ENCODE results near the gene EGFL7. TPM values are rescaled to one million over a fixed set of nuclear protein-coding genes. Genes with fewer than 3 reads are reported as not detected.

Gene EGFL7
- total and polyA plus RNA-seq, 10 donors, result 132 to 522 (median 187) TPM

DNA sequence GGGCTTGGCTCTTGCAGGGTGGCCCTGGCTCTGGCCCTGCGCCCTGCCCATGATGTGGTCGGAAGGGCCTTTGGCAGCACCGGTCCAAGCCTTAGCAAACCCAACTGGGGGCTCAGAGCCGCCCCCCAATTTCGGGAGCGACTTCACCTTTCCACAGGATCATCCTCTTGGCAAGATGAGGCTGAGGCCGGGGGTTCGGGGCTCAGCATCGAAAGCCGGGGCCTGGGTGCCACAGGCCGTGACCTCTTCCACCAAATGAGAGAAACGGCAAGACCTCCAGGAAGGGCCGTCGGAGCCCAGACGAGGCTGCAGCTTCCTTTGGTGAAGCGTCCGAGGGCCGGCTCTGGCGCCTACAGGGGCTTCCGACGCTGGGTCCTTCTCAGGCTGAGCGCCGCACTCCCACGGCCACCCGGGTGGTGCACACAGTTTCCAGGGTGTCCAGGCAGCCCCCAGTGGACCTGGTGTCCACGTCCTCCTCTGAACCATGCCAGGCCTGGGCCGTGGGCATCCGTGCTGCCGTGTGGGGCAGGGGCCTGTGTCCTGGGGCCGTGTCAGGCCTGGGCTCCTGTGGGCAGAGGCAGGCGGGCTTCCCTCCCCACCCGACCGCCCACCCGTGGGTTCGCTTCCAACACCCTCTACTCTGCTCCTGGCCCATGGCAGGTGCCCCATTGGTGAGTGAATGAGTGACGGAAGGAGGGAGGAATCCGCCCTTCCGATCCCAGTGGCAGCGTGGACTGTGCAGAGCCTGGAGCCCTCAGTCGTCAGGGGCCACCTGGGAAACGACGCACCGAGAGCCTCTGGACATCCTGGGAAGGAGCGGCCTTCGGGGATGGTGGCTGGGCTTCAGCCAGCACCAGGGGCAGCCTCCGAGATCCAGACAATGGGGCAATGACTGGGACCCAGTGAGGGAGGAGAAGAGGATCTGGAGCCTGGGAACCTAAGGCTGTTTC lies 29.7 kb downstream of the EGFL7 start:
- 88 to 92% (median 90%) methylated on average over 32 to 46 of the region's 46 CpGs for WGBS, 5 donors
- H3K4me3 ChIP-seq, result no peak overlapping the region
- no peaks in the 10 kb centered on the region for H3K9me3 ChIP-seq
- H3K4me1 ChIP-seq, result peaks cover 7 to 58% (median 36%) of the 10 kb centered on the region in 6 donors
- no peak overlapping the region for H3K27ac ChIP-seq
- H3K27me3 ChIP-seq (replicated peaks in 1 of 7), result peaks cover 0 to 33% (median 4%) of the 10 kb centered on the region in 7 donors
- no peak for TF ChIP-seq POLR2A (IDR thresholded peaks at IDR 0.05)
- TF ChIP-seq POLR2AphosphoS5 (IDR thresholded peaks at IDR 0.05), result no peak
- TF ChIP-seq, protein P1, sequence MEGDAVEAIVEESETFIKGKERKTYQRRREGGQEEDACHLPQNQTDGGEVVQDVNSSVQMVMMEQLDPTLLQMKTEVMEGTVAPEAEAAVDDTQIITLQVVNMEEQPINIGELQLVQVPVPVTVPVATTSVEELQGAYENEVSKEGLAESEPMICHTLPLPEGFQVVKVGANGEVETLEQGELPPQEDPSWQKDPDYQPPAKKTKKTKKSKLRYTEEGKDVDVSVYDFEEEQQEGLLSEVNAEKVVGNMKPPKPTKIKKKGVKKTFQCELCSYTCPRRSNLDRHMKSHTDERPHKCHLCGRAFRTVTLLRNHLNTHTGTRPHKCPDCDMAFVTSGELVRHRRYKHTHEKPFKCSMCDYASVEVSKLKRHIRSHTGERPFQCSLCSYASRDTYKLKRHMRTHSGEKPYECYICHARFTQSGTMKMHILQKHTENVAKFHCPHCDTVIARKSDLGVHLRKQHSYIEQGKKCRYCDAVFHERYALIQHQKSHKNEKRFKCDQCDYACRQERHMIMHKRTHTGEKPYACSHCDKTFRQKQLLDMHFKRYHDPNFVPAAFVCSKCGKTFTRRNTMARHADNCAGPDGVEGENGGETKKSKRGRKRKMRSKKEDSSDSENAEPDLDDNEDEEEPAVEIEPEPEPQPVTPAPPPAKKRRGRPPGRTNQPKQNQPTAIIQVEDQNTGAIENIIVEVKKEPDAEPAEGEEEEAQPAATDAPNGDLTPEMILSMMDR (IDR thresholded peaks at IDR 0.05 in 8 of 11, conservative IDR thresholded peaks at IDR 0.05 in 3 of 11), result no peak
- H3K36me3 ChIP-seq, result no peaks in the 10 kb centered on the region
- intact Hi-C loops (cut with DNase I; ENCODE audit: low total_unique reads), result no loop called here
- DNase-seq, result no peak

DNA sequence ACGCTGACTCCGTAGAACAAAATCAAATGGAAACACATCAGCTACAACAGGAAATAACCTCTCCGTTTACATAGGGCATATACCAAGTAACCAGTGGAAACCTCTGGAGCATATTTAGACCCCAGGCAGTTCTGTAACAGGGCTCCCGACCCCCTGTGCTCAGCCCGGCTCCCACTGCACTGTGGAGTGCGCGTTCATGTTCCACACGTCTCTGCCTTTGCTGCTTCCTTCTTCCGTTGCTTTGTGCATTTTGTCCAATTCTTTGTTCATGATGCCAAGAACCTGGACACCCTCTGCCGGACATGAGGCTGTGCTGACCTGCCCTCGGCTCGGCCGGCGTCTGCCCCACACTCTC lies 30.4 kb downstream of the EGFL7 start:
- no peak overlapping the region for H3K4me3 ChIP-seq
- no peaks in the 10 kb centered on the region for H3K9me3 ChIP-seq
- H3K27me3 ChIP-seq (replicated peaks in 1 of 7), result peaks cover 0 to 38% (median 8%) of the 10 kb centered on the region in 7 donors
- TF ChIP-seq POLR2AphosphoS5 (IDR thresholded peaks at IDR 0.05) (no peak), POLR2A (IDR thresholded peaks at IDR 0.05) (no peak)
- TF ChIP-seq, protein P1 (IDR thresholded peaks at IDR 0.05 in 8 of 11, conservative IDR thresholded peaks at IDR 0.05 in 3 of 11), result no peak
- intact Hi-C loops (cut with DNase I; ENCODE audit: low total_unique reads), result no loop called here
- DNase-seq, result no peak
- H3K4me1 ChIP-seq, result peaks cover 3 to 58% (median 36%) of the 10 kb centered on the region in 6 donors
- H3K36me3 ChIP-seq, result no peaks in the 10 kb centered on the region
- no peak overlapping the region for H3K27ac ChIP-seq
- WGBS, 5 donors, result 81 to 89% (median 87%) methylated on average over 14 of the region's 14 CpGs

DNA sequence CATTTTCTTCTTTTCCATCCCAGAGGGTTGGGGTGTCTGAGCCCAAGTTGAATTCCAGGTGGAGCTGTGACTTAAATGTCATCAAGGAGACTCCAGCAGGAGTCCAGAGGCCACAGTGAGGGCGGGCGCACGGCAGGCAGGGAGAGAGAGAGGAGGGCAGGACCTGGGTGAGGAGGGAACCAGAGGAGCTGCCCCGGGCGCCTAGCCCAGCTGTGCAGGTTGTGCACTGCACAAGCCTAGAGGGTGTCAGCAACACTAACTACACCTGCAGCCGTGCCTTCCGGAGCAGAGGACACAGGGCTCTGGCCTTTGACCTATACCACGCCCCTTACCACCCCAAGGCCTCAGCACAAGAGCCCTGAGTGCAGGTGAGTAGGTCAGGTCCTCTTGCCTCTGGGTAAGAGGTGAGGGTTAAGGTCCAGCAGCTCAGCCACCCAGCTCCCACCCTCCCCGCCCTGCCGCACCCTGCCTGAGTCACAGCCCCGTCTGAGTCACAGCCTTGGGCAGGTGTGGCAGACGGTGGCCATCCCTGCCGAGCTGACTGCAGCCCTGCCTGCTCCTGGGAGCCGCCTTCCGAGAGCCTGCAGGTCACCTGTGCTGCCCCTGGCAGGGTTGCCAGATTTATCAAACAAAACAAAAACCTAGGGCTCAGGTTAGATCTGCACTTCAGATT lies 30.9 kb downstream of the EGFL7 start:
- Histone ChIP-seq H3K27ac (no peak overlapping the region), H3K36me3 (no peaks in the 10 kb centered on the region), H3K27me3 (replicated peaks in 1 of 7) (peaks cover 0 to 38% (median 8%) of the 10 kb centered on the region in 7 donors), H3K9me3 (no peaks in the 10 kb centered on the region), H3K4me3 (no peak overlapping the region), H3K4me1 (peaks cover 0 to 58% (median 32%) of the 10 kb centered on the region in 6 donors)
- intact Hi-C loops (cut with DNase I; ENCODE audit: low total_unique reads), result no loop called here
- no peak for TF ChIP-seq POLR2A (IDR thresholded peaks at IDR 0.05)
- TF ChIP-seq, protein P1 (IDR thresholded peaks at IDR 0.05 in 8 of 11, conservative IDR thresholded peaks at IDR 0.05 in 3 of 11), result no peak
- no peak for TF ChIP-seq POLR2AphosphoS5 (IDR thresholded peaks at IDR 0.05)
- no peak for DNase-seq
- 62 to 81% (median 70%) methylated on average over 12 to 15 of the region's 15 CpGs for WGBS, 5 donors
